ENCODE measurements around the gene ATF7. TPM values are rescaled to one million over a fixed set of nuclear protein-coding genes. Genes with fewer than 3 reads are reported as not detected.

Gene ATF7
- total and polyA plus RNA-seq, 9 of the 15 experiments (the other 6 are each of a cell fraction or from before 2014, with no cell fraction given) = 10.6 to 30.4 (median 20.7) TPM

DNA sequence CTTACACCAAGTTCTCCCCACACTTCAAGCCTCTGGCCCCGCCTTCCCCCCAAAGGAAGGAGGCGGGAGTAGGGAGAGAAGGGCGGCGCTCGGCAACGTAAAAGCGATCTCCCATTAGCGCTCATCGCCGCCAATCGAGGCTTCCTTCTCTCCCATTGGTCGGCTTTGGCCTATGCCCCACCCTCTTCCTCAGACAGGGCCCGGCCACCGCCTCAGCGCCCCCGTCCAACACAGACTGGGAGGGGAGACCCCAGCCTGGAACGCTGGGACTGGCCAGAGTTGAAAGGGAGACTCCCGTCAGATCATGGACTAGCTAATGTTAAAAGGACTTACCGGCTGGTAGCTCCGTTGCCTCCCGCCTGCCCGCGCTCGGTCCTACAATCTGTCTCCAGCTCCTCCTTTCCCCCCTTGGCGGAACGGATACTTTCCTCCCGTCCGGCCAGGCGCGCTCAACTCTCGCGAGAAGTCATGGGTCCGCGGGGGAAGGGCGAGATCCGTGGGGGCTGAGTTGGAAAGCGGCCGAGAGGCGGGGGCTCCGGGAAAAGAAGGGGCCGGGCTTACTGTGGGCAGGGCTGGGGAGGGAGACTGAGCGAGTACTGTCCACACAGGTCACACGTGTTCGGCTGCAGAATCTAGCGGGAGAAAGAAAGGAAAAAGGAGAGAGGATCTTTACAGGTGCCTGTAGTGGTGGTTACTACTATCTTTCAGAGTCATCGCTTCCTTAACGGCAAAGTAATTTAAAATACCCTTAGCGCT lies at the start of gene ATF7 (continued):
- TF ChIP-seq PHF20 (IDR thresholded peaks at IDR 0.05; ENCODE audit: partially characterized antibody) (no peak), ZNF589 (CRISPR knock-in tag; IDR thresholded peaks at IDR 0.05; ENCODE audit: low read depth) (no peak), ETV6 (IDR thresholded peaks at IDR 0.05; ENCODE audit: borderline replicate concordance in 1 of 2, low read depth in 2 of 2, low read length in 1 of 2) (no peak), ETV6 (CRISPR knock-in tag; IDR thresholded peaks at IDR 0.05; ENCODE audit: borderline replicate concordance) (no peak), EHMT2 (IDR thresholded peaks at IDR 0.05) (no peak), TAL1 (IDR thresholded peaks at IDR 0.05) (no peak), FOXA1 (IDR thresholded peaks at IDR 0.05; ENCODE audit: borderline replicate concordance) (no peak), THRA (IDR thresholded peaks at IDR 0.05) (no peak), HNRNPLL (IDR thresholded peaks at IDR 0.05; ENCODE audit: low read depth, low read length, poor library complexity, severe bottlenecking) (peak; percentile 61)
- TF ChIP-seq, protein P1, sequence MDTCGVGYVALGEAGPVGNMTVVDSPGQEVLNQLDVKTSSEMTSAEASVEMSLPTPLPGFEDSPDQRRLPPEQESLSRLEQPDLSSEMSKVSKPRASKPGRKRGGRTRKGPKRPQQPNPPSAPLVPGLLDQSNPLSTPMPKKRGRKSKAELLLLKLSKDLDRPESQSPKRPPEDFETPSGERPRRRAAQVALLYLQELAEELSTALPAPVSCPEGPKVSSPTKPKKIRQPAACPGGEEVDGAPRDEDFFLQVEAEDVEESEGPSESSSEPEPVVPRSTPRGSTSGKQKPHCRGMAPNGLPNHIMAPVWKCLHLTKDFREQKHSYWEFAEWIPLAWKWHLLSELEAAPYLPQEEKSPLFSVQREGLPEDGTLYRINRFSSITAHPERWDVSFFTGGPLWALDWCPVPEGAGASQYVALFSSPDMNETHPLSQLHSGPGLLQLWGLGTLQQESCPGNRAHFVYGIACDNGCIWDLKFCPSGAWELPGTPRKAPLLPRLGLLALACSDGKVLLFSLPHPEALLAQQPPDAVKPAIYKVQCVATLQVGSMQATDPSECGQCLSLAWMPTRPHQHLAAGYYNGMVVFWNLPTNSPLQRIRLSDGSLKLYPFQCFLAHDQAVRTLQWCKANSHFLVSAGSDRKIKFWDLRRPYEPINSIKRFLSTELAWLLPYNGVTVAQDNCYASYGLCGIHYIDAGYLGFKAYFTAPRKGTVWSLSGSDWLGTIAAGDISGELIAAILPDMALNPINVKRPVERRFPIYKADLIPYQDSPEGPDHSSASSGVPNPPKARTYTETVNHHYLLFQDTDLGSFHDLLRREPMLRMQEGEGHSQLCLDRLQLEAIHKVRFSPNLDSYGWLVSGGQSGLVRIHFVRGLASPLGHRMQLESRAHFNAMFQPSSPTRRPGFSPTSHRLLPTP (IDR thresholded peaks at IDR 0.05; ENCODE audit: borderline replicate concordance, extremely low read depth, insufficient read length) = no peak

Measured in K562 (cell line).